Fibroblast of mammary gland (primary cell): ENCODE results near the gene PCDHB11.
"Not testable (repeated sequence)": the region's sequence is repeated elsewhere in the genome, so short reads cannot be mapped to it uniquely, and the experiment has no call there.

Source experiments
- DNase-seq: peaks from one replicate; pipeline ENCODE4 v3.0.0-alpha.2; 2010; ENCODE audit warnings: low read depth
- H3K4me3 ChIP-seq: 2 replicates; pipeline ENCODE4 v1.5.1; 2011; ENCODE audit warnings: low read depth, mild to moderate bottlenecking, low read length, moderate library complexity; ENCODE audit not compliant: control insufficient read depth
- TF ChIP-seq, protein P1 (sequence below): conservative IDR thresholded peaks from 2 replicates; pipeline ENCODE4 v1.5.1; 2011; ENCODE audit warnings: low read depth, low read length, inconsistent platforms; ENCODE audit not compliant: control insufficient read depth, insufficient read depth

PCDHB11 gene

DNA sequence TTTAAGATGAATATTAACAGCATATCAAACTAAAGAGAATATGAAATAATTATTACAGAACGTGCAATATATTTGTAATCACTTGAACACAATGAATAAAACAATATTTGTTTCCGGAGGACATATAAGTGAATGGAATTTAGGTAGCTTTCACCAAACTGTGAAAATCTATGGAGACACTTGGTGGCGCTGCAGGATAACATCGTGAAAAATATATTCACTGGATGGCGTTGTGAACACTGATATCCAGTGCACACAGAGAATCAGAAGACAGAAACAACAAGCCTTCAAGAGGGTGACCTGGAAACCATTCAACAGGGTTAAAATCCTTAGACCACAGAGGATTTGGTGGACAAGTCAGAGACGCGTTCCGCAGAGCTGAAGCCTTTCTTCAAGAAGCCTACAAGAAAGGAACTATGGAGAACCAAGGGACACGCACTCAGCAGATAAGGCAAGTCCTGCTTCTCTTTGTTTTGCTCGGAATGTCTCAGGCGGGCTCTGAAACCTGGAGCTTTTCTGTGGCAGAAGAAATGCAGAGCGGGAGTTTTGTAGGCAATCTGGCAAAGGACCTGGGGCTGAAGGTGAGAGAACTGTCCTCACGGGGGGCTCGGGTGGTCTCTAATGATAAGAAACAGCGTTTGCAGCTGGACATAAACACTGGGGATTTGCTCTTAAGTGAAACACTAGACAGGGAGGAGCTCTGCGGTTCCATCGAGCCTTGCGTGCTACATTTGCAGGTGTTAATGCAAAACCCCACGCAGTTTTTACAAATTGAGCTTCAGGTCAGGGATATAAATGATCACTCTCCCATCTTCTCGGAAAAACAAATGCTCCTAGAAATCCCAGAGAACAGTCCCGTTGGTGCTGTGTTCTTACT is at the start of gene PCDHB11:
Gene PCDHB11 (plus strand): TSS at position 269 of the 877 bp plus-strand sequence. CDS start 148 bp downstream, at position 417.
- H3K4me3 ChIP-seq, result no peak within 1 kb of the TSS
- TF ChIP-seq, protein P1, sequence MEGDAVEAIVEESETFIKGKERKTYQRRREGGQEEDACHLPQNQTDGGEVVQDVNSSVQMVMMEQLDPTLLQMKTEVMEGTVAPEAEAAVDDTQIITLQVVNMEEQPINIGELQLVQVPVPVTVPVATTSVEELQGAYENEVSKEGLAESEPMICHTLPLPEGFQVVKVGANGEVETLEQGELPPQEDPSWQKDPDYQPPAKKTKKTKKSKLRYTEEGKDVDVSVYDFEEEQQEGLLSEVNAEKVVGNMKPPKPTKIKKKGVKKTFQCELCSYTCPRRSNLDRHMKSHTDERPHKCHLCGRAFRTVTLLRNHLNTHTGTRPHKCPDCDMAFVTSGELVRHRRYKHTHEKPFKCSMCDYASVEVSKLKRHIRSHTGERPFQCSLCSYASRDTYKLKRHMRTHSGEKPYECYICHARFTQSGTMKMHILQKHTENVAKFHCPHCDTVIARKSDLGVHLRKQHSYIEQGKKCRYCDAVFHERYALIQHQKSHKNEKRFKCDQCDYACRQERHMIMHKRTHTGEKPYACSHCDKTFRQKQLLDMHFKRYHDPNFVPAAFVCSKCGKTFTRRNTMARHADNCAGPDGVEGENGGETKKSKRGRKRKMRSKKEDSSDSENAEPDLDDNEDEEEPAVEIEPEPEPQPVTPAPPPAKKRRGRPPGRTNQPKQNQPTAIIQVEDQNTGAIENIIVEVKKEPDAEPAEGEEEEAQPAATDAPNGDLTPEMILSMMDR, result no peak
- DNase-seq, result no peak

- no peak within 1 kb of the TSS for H3K4me3 ChIP-seq
- TF ChIP-seq, protein P1, result peak; percentile 14
- DNase-seq, result peak; percentile 6
Measured at GRCh38 chr5:141149812-141150211, 49.6 kb upstream of the PCDHB11 start, which contains the start of gene PCDHB6. Gene PCDHB6, plus strand, starts transcription at chr5:141150057. Its CDS starts 201 bp downstream, at chr5:141150258.

DNA sequence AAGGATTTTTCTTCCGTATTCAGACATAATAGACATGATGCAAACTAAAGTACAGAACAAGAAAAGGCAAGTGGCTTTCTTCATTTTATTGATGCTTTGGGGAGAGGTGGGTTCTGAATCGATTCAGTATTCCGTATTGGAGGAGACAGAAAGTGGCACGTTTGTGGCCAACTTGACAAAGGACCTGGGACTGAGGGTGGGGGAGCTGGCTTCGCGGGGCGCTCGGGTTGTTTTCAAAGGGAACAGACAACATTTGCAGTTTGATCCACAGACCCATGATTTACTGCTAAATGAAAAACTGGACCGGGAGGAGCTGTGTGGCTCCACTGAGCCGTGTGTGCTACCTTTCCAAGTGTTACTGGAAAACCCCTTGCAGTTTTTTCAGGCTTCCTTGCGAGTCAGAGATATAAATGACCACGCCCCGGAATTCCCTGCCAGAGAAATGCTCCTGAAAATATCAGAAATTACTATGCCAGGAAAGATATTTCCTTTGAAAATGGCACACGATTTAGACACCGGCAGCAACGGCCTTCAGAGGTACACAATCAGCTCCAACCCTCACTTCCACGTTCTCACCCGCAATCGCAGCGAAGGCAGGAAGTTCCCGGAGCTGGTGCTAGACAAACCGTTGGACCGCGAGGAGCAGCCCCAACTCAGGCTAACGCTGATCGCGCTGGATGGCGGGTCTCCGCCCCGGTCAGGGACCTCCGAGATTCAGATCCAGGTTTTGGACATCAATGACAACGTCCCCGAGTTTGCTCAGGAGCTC is 49.0 kb upstream of the PCDHB11 start:
- H3K4me3 ChIP-seq, result no peak overlapping the region
- TF ChIP-seq, protein P1, result no peak
- no peak for DNase-seq

DNA sequence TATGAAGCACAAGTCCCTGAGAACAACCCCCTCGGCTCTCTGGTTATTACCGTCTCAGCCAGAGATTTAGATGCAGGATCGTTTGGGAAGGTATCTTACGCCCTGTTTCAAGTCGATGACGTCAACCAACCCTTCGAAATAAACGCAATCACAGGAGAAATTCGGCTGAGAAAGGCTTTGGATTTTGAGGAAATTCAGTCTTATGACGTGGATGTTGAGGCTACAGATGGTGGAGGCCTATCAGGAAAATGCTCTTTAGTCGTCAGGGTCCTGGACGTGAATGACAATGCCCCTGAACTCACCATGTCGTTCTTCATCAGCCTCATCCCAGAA is 48.5 kb upstream of the PCDHB11 start:
- TF ChIP-seq, protein P1, result no peak
- no peak overlapping the region for H3K4me3 ChIP-seq

GRCh38 chr5:141151632-141152031 is 47.8 kb upstream of the PCDHB11 start:
- DNase-seq, H3K4me3 ChIP-seq: not testable (repeated sequence)

More for the DNA sequence above, 48.5 kb upstream of the PCDHB11 start:
- no peak for DNase-seq

DNA sequence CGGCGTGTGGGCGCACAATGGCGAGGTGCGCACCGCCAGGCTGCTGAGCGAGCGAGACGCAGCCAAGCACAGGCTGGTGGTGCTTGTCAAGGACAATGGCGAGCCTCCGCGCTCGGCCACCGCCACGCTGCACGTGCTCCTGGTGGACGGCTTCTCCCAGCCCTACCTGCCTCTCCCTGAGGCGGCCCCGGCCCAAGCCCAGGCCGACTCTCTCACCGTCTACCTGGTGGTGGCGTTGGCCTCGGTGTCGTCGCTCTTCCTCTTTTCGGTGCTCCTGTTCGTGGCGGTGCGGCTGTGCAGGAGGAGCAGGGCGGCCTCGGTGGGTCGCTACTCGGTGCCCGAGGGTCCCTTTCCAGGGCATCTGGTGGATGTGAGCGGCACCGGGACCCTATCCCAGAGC is 47.3 kb upstream of the PCDHB11 start:
- DNase-seq, H3K4me3 ChIP-seq: not testable (repeated sequence)

DNA sequence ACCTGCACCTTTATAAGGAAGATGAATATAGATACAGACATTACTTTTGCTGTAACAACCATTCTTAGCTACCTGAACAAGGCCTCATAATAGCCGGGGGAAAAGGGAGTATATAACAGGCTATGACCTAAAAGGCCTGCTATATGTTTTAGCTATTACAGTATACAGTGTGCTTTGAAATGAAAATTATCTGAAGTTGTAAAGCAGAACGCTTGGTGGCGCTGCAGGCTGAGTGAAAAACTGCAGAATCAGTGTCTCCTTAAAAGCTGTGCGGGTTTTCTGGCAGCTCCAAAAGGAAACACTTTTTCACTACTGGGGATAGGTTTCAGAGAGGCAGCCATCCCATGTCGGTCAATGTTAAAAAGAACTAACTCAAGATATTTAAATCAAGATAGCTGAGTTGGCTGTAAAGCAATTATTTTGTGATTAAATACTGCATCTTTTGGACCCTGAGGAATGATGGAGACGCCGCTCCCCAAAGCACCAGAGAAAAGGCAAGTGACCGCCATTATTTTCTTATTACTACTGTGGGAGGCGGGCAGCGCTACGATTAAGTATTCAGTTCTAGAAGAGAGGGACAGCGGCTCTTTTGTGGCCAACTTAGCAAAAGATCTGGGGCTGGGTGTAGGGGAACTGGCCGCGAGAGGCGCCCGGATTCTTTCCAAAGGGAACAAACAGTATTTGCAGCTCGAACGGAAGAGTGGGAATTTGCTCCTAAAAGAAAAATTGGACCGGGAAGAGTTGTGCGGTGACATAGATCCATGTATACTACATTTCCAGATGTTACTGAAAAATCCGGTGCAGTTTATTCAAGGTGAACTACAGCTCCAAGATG is 43.7 kb upstream of the PCDHB11 start:
- no peak overlapping the region for H3K4me3 ChIP-seq
- DNase-seq, result no peak
- TF ChIP-seq, protein P1, result no peak

- not testable (repeated sequence) for H3K4me3 ChIP-seq, DNase-seq
Measured at GRCh38 chr5:141157356-141157755, 42.1 kb upstream of the PCDHB11 start.

DNA sequence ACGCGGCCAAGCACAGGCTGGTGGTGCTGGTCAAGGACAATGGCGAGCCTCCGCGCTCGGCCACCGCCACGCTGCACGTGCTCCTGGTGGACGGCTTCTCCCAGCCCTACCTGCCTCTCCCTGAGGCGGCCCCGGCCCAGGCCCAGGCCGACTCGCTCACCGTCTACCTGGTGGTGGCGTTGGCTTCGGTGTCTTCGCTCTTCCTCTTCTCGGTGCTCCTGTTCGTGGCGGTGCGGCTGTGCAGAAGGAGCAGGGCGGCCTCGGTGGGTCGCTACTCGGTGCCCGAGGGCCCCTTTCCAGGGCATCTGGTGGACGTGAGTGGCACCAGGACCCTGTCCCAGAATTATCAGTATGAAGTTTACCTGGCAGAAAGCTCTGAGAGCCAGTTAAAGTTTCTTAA is 41.5 kb upstream of the PCDHB11 start:
- DNase-seq, H3K4me3 ChIP-seq: not testable (repeated sequence)
